ENCODE measurements around the gene PPDPF.
"Not testable (repeated sequence)": the region's sequence is repeated elsewhere in the genome, so short reads cannot be mapped to it uniquely, and the experiment has no call there.

PPDPF gene

DNA sequence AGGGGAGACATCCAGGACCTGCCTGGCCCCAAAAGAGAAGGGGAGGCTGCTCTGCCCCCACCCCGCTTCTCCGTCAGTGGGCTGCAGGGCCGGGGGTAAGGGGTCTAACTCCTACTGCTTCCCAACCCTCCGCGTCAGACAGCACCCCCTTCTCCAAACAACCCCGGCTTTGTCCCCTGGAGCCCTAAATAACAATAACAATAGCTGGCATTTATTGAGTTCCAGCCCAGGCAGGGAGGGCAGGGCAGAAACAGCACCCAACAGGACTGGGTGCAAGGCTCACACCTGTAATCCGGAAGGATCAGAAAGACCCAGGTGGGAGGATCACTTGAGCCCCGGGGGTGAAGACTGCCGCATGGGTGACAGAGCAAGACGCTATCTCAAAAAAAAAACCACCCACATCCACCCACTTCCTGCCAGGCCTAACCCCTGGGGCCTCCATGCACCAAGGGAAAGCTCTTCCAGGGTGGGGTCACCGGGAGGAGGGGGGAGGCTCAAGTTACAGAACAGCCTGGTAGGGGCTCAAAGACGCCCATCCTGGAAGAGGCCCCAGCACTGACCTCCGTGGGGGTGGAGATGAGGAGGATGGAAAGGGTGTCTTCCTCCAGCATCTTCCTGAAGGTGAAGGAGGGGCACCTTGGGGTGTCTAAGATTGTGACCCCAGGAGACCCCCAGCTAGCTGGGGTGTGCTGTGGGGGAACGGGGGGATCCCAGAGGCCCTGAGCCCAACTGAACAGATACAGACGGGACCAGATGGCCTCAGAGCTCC is 32.1 kb downstream of the PPDPF start:
- DNase-seq, result peak; percentile 32
- no peak for ATAC-seq

DNA sequence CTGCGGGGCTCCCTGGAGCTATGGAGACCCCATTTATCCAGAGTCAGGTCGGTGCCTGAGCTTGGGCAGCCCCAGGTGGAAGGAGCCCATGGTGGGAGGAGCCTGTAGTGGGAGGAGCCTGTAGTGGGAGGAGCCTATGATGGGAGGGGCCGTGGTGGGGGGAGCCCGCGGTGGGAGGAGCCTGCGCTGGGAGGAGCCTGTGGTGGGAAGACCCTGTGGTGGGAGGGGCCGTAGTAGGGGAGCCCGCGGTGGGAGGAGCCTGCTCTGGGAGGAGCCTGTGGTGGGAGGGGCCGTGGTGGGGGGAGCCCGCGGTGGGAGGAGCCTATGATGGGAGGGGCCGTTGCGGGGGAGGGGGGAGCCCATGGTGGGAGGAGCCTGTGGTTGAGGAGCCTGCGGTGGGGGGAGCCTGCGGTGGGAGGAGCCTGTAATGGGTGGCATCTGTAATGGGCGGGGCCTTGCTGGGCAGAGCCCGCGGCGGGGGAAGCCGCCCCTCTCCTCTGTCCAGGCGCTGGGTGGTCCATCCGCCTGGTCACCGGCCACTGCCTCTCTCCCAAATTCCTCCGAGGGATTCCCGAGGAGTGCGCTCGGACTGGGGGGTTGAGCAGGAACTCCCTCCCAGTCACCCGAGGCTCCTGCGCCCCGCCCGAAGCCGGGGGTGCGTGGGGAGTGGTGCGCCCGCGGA is 32.8 kb downstream of the PPDPF start:
- ATAC-seq (peak; percentile 70), DNase-seq (peak; percentile 91)

GRCh38 chr20:63553933-63554290 is 33.3 kb downstream of the PPDPF start, which contains the start of gene FNDC11:
FNDC11 (plus strand) TSS chr20:63554159; CDS start chr20:63555664, 1,505 bp downstream.
- DNase-seq, result peak; percentile 64
- ATAC-seq, result peak; percentile 20

GRCh38 chr20:63554361-63555278 is 34.1 kb downstream of the PPDPF start:
- no peak for ATAC-seq
- no peak for DNase-seq

DNA sequence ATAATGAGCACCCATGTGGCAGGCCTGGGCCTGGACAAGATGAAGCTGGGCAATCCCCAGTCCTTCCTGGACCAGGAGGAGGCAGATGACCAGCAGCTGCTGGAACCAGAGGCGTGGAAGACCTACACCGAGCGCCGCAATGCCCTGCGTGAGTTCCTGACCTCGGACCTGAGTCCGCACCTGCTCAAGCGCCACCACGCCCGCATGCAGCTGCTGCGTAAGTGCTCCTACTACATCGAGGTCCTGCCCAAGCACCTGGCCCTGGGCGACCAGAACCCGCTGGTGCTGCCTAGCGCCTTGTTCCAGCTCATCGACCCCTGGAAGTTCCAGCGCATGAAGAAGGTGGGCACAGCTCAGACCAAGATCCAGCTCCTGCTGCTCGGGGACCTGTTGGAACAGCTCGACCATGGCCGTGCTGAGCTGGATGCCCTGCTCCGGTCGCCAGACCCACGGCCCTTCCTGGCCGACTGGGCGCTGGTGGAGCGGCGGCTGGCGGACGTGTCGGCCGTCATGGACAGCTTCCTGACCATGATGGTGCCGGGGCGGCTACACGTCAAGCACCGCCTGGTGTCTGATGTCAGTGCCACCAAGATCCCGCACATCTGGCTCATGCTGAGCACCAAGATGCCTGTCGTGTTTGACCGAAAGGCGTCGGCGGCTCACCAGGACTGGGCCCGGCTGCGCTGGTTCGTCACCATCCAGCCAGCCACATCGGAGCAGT is 35.3 kb downstream of the PPDPF start:
- ATAC-seq, result no peak
- DNase-seq, result no peak

- DNase-seq (no peak), ATAC-seq (no peak)
Measured at GRCh38 chr20:63556873-63557478, 36.4 kb downstream of the PPDPF start.

DNA sequence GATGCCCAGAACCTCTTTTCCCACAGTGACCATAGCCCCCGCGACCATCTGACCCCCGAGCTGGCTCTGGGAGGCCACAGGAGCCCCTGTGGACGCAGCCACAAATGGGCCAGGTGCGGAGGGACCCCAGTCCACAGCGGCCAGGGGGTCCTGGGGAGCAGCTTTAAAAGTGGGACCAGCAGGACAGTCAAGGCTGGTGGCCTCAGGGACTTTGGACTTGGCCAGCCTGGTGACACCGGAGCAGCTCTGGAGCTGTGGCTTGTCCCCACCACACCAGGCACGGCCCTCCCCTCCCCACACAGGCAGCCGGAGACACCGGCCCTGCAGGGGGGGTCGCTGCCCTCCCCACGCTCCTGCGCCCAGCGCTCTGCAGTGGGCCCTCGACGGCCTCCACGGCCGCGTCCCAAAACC is 36.9 kb downstream of the PPDPF start:
- no peak for ATAC-seq
- DNase-seq, result no peak

DNA sequence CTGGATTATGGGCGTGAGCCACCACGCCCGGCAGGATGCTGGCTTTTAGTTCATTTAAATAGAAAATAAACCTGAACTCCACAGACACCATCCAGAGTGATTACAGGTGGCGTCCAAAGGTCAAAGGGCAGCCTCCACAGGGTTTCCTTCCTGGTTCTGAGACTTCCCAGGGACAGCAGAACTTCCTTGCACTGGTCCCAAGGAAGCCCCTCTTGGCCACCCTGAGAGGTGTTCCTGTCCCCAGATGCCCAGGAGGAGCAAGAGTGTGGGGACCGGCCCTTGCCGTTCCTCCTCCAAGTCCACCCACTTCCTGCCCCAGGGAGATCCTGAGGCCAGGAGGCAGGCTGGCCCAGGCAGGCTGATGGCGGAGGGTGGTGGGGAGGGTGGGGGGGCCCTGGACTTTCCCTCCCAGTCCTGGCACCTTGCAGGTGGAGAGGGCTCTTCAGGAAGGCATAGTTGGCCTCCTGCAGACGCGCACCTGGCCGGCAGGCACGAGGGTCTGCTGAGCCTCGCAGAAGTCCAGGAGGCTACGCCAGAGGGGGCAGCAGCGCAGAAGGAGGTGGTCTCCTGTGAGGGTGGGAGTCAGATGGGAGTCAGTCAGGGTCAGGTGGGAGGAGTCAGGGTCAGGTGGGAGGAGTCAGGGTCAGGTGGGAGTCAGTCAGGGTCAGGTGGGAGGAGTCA is 38.4 kb downstream of the PPDPF start:
- no peak for DNase-seq
- no peak for ATAC-seq

DNA sequence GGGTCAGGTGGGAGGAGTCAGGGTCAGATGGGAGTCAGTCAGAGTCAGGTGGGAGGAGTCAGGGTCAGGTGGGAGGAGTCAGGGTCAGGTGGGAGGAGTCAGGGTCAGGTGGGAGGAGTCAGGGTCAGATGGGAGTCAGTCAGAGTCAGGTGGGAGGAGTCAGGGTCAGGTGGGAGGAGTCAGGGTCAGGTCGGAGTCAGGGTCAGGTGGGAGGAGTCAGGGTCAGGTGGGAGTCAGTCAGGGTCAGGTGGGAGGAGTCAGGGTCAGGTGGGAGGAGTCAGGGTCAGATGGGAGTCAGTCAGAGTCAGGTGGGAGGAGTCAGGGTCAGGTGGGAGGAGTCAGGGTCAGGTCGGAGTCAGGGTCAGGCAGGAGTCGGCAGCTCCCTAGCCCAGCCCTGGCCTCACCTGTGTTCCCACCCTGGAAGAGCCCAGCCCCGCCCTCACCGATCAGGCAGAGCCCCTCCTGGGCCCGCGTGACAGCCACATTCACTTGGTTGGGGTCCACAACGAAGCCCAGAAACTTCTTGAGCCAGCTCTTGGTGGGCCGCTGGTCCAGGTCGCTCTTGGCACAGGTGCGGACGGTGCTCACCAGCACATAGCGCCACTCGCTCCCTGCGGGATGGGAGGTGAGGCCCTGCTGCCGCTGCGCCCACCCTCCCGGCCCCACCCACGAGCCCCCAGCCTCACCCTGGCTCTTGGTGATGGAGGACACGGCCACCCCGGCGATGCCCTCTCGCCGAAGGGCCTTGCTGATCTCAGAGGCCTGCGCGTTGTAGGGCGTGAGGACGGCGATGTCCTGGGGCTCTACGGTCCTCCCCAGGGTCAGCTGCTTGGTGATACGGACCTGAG is 39.1 kb downstream of the PPDPF start:
- not testable (repeated sequence) for ATAC-seq, DNase-seq

DNA sequence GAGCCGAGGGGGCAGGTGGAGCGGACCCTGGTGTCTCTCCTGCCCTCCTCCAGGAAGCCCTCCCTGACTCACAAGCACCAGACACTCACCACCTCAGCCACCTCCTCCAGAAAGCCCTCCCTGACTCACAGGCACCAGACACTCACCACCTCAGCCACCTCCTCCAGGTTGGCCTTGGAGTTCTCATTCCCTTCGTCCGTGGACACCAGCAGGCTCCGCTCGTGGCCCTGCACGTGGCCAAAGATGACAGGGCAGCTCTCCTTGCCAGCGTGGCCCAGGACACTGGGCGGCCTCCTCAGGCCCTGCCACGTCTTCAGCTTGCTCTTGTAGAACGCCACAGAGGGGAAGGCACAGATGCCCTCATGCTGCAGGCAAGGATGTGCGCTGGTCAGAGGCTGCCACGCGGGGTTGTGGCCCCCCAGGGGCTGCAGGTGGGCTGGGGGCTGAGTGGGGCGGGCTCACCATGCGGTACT is 39.8 kb downstream of the PPDPF start:
- no peak for DNase-seq
- ATAC-seq, result no peak

DNA sequence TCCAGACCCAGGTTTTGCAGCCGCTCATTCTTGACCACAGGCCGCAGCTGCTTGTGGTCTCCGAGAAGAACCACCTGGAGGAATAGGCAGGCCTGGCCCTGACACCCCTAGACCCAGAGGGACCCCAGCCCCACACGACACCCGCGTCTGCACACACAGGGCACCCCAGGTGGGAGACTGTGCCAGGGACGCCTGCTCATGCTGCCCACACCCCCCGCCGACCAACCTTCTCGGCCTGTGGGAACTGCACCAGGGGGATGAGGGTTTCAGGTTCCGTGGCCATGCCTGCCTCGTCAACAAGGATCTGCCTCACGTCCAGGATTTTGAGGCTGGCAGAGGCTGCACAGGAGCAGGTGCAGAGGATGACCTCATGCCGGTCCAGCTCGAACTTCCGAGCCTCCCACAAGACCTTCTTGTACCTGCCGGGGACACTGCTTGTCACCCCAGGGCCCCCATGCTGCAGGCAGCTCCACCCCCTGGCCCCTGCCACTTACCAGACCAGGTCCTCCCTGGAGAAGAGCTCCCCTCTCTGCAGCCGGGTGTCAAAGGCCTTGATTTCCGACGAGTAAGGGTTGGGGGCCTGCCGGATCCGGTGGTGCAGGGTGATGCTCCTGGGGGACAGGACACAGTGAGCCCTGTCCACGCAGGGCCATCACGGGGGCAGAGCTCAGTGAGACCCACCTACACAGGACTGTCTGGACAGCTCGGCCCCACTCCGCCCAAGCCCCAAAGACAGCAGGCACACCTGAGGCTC is 40.5 kb downstream of the PPDPF start:
- ATAC-seq, result no peak
- DNase-seq, result no peak

- DNase-seq (no peak), ATAC-seq (no peak)
Measured at GRCh38 chr20:63561624-63562396, 41.2 kb downstream of the PPDPF start.

DNA sequence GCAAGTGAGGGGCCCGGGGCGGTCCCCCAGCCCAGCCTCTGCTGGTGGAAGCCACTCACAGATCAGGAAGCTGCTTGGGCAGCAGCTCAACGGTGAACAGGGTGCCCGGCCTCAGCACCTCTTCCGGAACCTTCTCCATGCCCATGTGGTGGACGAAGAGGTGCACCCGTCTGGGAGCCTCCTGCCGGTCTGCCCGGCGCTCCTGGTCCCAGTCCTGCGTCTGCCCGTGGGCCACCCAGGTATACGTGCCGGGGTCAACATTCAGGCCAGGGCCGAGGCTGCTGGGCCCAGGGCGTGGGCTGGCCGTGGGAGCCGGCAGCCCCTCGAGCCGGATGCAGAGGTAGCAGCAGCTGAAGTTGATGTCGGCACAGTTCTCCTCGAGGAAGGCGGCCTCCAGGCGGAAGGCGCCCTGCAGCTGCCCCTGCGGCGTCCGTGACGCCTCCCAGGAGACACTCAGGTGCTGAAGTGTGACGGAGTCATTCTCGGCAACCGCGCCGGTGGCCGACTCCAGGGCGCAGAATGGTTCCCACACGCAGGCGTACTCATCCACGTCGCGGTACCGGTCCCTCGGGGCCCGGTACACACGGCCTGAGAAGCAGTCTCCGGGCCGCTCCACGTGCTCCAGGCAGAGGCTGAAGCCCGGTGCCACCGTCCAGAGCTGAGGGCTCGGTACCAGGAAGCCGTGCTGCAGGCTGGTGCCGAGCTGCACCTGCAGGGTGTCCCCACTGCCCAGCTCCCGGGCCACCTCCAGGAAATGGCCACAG is 42.1 kb downstream of the PPDPF start:
- no peak for ATAC-seq
- no peak for DNase-seq

GRCh38 chr20:63563225-63563935 is 42.8 kb downstream of the PPDPF start:
- ATAC-seq, result no peak
- no peak for DNase-seq

GRCh38 chr20:63564036-63564810 is 43.7 kb downstream of the PPDPF start:
- DNase-seq (no peak), ATAC-seq (no peak)
